Vagina (tissue), 2 donors: ENCODE data around the gene STX5.

Source experiments
- POLR2A ChIP-seq, 2 donors: fragments of 450-650 bp; IDR thresholded peaks; one replicate each; pipeline ENCODE4 v1.6.1; 2017; ENCODE audit warnings: antibody characterized with exemption in 2 of 2, mild to moderate bottlenecking in 2 of 2, moderate library complexity in 2 of 2
- POLR2AphosphoS5 ChIP-seq, 2 donors: sonication (generic); formaldehyde crosslinking; IDR thresholded peaks; one replicate each; pipeline ENCODE4 v1.9.0; 2017; ENCODE audit warnings: antibody characterized with exemption in 2 of 2, mild to moderate bottlenecking in 2 of 2, low read depth in 1 of 2; ENCODE audit not compliant: insufficient read depth in 1 of 2
- TF ChIP-seq, protein P1 (sequence below), 3 experiments: fragments of 450-650 bp in 2 of 3; fragments of 200-600 bp in 1 of 3; sonication (generic) in 1 of 3; IDR thresholded peaks; one replicate each; pipeline ENCODE4 v1.5.1; 2017 to 2019; ENCODE audit warnings: antibody characterized with exemption in 3 of 3, mild to moderate bottlenecking in 2 of 3, moderate library complexity in 2 of 3

DNA sequence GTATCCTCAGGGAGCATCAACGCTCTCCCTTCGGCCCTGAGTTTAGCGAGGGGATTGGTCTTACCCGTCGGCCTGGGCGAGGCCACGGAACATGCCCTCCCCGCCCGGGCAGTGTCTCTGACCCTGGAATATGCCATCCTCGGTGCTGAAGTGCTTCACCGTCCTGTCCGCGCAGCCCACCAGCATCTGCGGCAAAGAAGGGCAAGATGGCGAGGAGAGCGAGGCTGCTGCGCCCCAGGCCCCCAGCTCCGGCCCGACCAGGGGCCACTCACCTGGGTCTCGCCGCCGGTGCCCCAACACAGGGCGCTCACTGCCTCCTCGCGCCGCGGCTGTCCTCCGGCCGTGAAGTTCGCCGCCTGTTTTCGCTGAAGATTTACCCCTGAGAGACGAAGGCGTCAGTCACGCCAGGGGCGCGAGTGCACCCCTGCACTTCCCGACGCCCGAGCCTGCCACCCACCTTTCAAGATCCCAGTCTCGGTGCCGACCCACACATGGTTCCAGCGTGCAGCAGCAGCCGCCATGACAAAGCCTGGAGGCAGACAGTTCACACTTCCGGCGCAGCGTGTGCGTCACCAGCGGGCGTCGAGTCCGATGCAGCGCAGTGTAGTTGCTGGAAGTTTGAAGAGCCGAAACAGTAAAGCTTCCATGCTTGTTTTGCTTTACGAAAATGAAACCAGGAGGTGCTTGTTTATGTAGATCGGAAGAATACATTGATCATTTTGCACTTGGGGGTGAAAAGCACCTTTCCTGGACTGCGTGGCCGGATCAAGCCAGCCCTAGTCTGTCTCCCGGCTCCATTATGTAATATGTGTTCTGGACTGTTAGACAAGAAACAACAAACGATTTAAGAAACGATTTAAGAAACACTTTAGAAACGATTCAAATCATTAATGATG is 7.4 kb upstream of the STX5 start, which contains the start of gene WDR74:
- peak in 1 of 2 donors; percentile 94 for TF ChIP-seq POLR2A (IDR thresholded peaks at IDR 0.05)
- TF ChIP-seq, protein P1, sequence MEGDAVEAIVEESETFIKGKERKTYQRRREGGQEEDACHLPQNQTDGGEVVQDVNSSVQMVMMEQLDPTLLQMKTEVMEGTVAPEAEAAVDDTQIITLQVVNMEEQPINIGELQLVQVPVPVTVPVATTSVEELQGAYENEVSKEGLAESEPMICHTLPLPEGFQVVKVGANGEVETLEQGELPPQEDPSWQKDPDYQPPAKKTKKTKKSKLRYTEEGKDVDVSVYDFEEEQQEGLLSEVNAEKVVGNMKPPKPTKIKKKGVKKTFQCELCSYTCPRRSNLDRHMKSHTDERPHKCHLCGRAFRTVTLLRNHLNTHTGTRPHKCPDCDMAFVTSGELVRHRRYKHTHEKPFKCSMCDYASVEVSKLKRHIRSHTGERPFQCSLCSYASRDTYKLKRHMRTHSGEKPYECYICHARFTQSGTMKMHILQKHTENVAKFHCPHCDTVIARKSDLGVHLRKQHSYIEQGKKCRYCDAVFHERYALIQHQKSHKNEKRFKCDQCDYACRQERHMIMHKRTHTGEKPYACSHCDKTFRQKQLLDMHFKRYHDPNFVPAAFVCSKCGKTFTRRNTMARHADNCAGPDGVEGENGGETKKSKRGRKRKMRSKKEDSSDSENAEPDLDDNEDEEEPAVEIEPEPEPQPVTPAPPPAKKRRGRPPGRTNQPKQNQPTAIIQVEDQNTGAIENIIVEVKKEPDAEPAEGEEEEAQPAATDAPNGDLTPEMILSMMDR (IDR thresholded peaks at IDR 0.05) = no peak
- TF ChIP-seq POLR2AphosphoS5 (IDR thresholded peaks at IDR 0.05; ENCODE audit: insufficient read depth in 1 of 2, low read depth in 1 of 2) = peak; percentile 97 to 98
